ENCODE results near the gene EYS. TPM values are rescaled to one million over a fixed set of nuclear protein-coding genes. Genes with fewer than 3 reads are reported as not detected.
"Not testable (repeated sequence)": the region's sequence is repeated elsewhere in the genome, so short reads cannot be mapped to it uniquely, and the experiment has no call there.

Gene EYS
- total RNA-seq, 2 experiments from 2014 or later: not detected

- Mint-ChIP-seq H3K9me3 (ENCODE audit: low read depth) (peaks cover 2% of the 10 kb centered on the region), H3K27me3 (no peaks in the 10 kb centered on the region), H3K4me3 (no peak overlapping the region), H3K27ac (no peak overlapping the region), H3K4me1 (no peaks in the 10 kb centered on the region), H3K36me3 (no peaks in the 10 kb centered on the region)
- ATAC-seq (no peak), DNase-seq (no peak)
- CTCF ChIA-PET: no interaction called here
These were observed 1765.1 kb downstream of the EYS start for GRCh38 chr6:63941747-63942470.

GRCh38 chr6:63940056-63940455, 1767.0 kb downstream of the EYS start:
- no peak overlapping the region for H3K4me3 Mint-ChIP-seq
- no peaks in the 10 kb centered on the region for H3K4me1 Mint-ChIP-seq
- H3K27ac Mint-ChIP-seq: no peak overlapping the region
- no peaks in the 10 kb centered on the region for H3K27me3 Mint-ChIP-seq
- no peak for ATAC-seq
- CTCF ChIA-PET: no interaction called here
- no peaks in the 10 kb centered on the region for H3K36me3 Mint-ChIP-seq
- H3K9me3 Mint-ChIP-seq (ENCODE audit: low read depth): peaks cover 2% of the 10 kb centered on the region
- DNase-seq: no peak

GRCh38 chr6:63936399-63936798, 1770.6 kb downstream of the EYS start:
- Mint-ChIP-seq H3K36me3 (no peaks in the 10 kb centered on the region), H3K4me1 (no peaks in the 10 kb centered on the region), H3K9me3 (ENCODE audit: low read depth) (no peaks in the 10 kb centered on the region), H3K27ac (no peak overlapping the region), H3K4me3 (no peak overlapping the region), H3K27me3 (no peaks in the 10 kb centered on the region)
- ATAC-seq (no peak), DNase-seq (no peak)
- CTCF ChIA-PET: no interaction called here

GRCh38 chr6:63935732-63936131, 1771.3 kb downstream of the EYS start:
- H3K9me3 Mint-ChIP-seq (ENCODE audit: low read depth): no peaks in the 10 kb centered on the region
- DNase-seq (no peak), ATAC-seq (no peak)
- H3K27ac Mint-ChIP-seq: no peak overlapping the region
- H3K4me3 Mint-ChIP-seq: no peak overlapping the region
- H3K27me3 Mint-ChIP-seq: no peaks in the 10 kb centered on the region
- CTCF ChIA-PET: no interaction called here
- no peaks in the 10 kb centered on the region for H3K4me1 Mint-ChIP-seq
- no peaks in the 10 kb centered on the region for H3K36me3 Mint-ChIP-seq

- CTCF ChIA-PET, H3K27me3 Mint-ChIP-seq: not testable (repeated sequence)
These were observed 1773.1 kb downstream of the EYS start for GRCh38 chr6:63933948-63934347.

GRCh38 chr6:63930848-63931247, 1776.2 kb downstream of the EYS start:
- H3K27me3 Mint-ChIP-seq: no peaks in the 10 kb centered on the region
- no peaks in the 10 kb centered on the region for H3K4me1 Mint-ChIP-seq
- H3K27ac Mint-ChIP-seq: no peak overlapping the region
- CTCF ChIA-PET: no interaction called here
- no peak for DNase-seq
- no peak overlapping the region for H3K4me3 Mint-ChIP-seq
- H3K36me3 Mint-ChIP-seq: no peaks in the 10 kb centered on the region
- no peak for ATAC-seq
- no peaks in the 10 kb centered on the region for H3K9me3 Mint-ChIP-seq (ENCODE audit: low read depth)

More at GRCh38 chr6:63933948-63934347, 1773.1 kb downstream of the EYS start:
- not testable (repeated sequence) for H3K27ac Mint-ChIP-seq; H3K4me1 Mint-ChIP-seq; H3K4me3 Mint-ChIP-seq; H3K9me3 Mint-ChIP-seq (ENCODE audit: low read depth); DNase-seq; H3K36me3 Mint-ChIP-seq; ATAC-seq

- DNase-seq: no peak
- Mint-ChIP-seq H3K27ac (no peak overlapping the region), H3K27me3 (no peaks in the 10 kb centered on the region), H3K4me1 (no peaks in the 10 kb centered on the region), H3K4me3 (no peak overlapping the region), H3K9me3 (ENCODE audit: low read depth) (no peaks in the 10 kb centered on the region), H3K36me3 (no peaks in the 10 kb centered on the region)
- CTCF ChIA-PET: no interaction called here
- ATAC-seq: no peak
These were observed 1777.9 kb downstream of the EYS start for GRCh38 chr6:63929111-63929510.

- Mint-ChIP-seq H3K27ac (no peak overlapping the region), H3K4me1 (no peaks in the 10 kb centered on the region), H3K9me3 (ENCODE audit: low read depth) (no peaks in the 10 kb centered on the region), H3K36me3 (no peaks in the 10 kb centered on the region), H3K27me3 (no peaks in the 10 kb centered on the region), H3K4me3 (no peak overlapping the region)
- CTCF ChIA-PET: no interaction called here
- ATAC-seq (no peak), DNase-seq (no peak)
These were observed 1778.4 kb downstream of the EYS start for GRCh38 chr6:63928613-63929012.

GRCh38 chr6:63926950-63927927, 1779.8 kb downstream of the EYS start:
- ATAC-seq: no peak
- H3K36me3 Mint-ChIP-seq: no peaks in the 10 kb centered on the region
- H3K4me3 Mint-ChIP-seq: no peak overlapping the region
- H3K27ac Mint-ChIP-seq: no peak overlapping the region
- no peaks in the 10 kb centered on the region for H3K27me3 Mint-ChIP-seq
- CTCF ChIA-PET: no interaction called here
- H3K9me3 Mint-ChIP-seq (ENCODE audit: low read depth): no peaks in the 10 kb centered on the region
- no peaks in the 10 kb centered on the region for H3K4me1 Mint-ChIP-seq
- no peak for DNase-seq

- ATAC-seq: no peak
- H3K9me3 Mint-ChIP-seq (ENCODE audit: low read depth): no peaks in the 10 kb centered on the region
- no peak overlapping the region for H3K27ac Mint-ChIP-seq
- H3K36me3 Mint-ChIP-seq: no peaks in the 10 kb centered on the region
- DNase-seq: no peak
- H3K4me1 Mint-ChIP-seq: no peaks in the 10 kb centered on the region
- no peaks in the 10 kb centered on the region for H3K27me3 Mint-ChIP-seq
- H3K4me3 Mint-ChIP-seq: no peak overlapping the region
- CTCF ChIA-PET: no interaction called here
These were observed 1780.7 kb downstream of the EYS start for GRCh38 chr6:63926258-63926780.

- CTCF ChIA-PET: no interaction called here
- no peak for DNase-seq
- no peak overlapping the region for H3K4me3 Mint-ChIP-seq
These were observed 1783.8 kb downstream of the EYS start for GRCh38 chr6:63923139-63923739.

GRCh38 chr6:63919556-63920110, 1787.4 kb downstream of the EYS start:
- no peaks in the 10 kb centered on the region for H3K9me3 Mint-ChIP-seq (ENCODE audit: low read depth)
- DNase-seq (no peak), ATAC-seq (no peak)
- no peak overlapping the region for H3K27ac Mint-ChIP-seq
- H3K4me1 Mint-ChIP-seq: no peaks in the 10 kb centered on the region
- H3K36me3 Mint-ChIP-seq: no peaks in the 10 kb centered on the region
- CTCF ChIA-PET: no interaction called here
- H3K4me3 Mint-ChIP-seq: no peak overlapping the region
- H3K27me3 Mint-ChIP-seq: no peaks in the 10 kb centered on the region

More at GRCh38 chr6:63923139-63923739, 1783.8 kb downstream of the EYS start:
- no peak overlapping the region for H3K27ac Mint-ChIP-seq
- no peaks in the 10 kb centered on the region for H3K4me1 Mint-ChIP-seq
- no peak for ATAC-seq
- H3K9me3 Mint-ChIP-seq (ENCODE audit: low read depth): no peaks in the 10 kb centered on the region
- H3K27me3 Mint-ChIP-seq: no peaks in the 10 kb centered on the region
- no peaks in the 10 kb centered on the region for H3K36me3 Mint-ChIP-seq

- DNase-seq (no peak), ATAC-seq (no peak)
- Mint-ChIP-seq H3K27ac (no peak overlapping the region), H3K4me1 (no peaks in the 10 kb centered on the region), H3K9me3 (ENCODE audit: low read depth) (no peaks in the 10 kb centered on the region), H3K4me3 (no peak overlapping the region), H3K27me3 (no peaks in the 10 kb centered on the region), H3K36me3 (no peaks in the 10 kb centered on the region)
- CTCF ChIA-PET: no interaction called here
These were observed 1794.1 kb downstream of the EYS start for GRCh38 chr6:63912887-63913286.
